ENCODE measurements around the gene WDCP.
A peak's percentile ranks its signal among the peaks of the same experiment; 100 is the strongest.

The WDCP gene

GRCh38 chr2:23988371-23988770 is 58.8 kb downstream of the WDCP start:
- peak; percentile 25 for DNase-seq
